Measurements from ENCODE around the gene GABPB2.

Gene GABPB2

DNA sequence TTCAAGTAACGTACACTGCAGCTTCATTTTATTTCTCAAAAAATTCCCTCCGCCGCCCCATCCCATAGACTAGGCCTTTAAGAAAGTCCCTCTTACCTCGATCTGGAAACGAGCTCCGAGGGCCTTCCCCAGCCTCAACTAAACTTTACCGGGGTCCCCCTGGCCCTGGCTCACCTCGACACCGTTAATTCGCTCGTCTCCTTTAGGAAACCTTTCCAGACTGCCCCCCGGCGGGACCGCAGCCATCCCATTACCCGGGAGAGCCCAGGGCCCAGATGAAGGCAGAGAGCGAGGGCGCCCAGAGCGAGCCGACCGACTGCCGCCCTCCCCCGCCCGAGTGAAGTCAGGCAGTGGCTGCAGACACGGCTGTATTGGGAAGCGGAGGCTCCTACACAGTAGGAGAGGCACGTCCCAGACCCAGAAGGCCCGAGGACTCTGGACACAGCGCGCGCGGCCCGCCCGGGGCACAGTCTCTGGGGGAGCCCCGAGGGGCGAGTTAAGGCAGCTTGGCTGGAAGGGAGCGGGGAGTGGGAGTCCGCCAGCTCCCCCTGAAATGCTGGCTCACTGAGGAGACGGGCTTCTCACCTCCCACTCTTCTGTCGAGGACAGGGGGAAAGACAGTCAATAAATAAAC is 61.3 kb downstream of the GABPB2 start:
- no peak overlapping the region for H3K4me3 ChIP-seq (ENCODE audit: low read depth, low read length)
- DNase-seq (ENCODE audit: low read depth): no peak
- TF ChIP-seq, protein P1, sequence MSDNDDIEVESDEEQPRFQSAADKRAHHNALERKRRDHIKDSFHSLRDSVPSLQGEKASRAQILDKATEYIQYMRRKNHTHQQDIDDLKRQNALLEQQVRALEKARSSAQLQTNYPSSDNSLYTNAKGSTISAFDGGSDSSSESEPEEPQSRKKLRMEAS (IDR thresholded peaks at IDR 0.05; ENCODE audit: low read depth, low read length): no peak
- TF ChIP-seq POLR2A (IDR thresholded peaks at IDR 0.05; ENCODE audit: extremely low read depth, insufficient read length) (no peak), MYC (IDR thresholded peaks at IDR 0.05; ENCODE audit: low read depth, low read length) (no peak)
- TF ChIP-seq, protein P2, sequence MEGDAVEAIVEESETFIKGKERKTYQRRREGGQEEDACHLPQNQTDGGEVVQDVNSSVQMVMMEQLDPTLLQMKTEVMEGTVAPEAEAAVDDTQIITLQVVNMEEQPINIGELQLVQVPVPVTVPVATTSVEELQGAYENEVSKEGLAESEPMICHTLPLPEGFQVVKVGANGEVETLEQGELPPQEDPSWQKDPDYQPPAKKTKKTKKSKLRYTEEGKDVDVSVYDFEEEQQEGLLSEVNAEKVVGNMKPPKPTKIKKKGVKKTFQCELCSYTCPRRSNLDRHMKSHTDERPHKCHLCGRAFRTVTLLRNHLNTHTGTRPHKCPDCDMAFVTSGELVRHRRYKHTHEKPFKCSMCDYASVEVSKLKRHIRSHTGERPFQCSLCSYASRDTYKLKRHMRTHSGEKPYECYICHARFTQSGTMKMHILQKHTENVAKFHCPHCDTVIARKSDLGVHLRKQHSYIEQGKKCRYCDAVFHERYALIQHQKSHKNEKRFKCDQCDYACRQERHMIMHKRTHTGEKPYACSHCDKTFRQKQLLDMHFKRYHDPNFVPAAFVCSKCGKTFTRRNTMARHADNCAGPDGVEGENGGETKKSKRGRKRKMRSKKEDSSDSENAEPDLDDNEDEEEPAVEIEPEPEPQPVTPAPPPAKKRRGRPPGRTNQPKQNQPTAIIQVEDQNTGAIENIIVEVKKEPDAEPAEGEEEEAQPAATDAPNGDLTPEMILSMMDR (IDR thresholded peaks at IDR 0.05; ENCODE audit: low read depth, low read length): no peak

DNA sequence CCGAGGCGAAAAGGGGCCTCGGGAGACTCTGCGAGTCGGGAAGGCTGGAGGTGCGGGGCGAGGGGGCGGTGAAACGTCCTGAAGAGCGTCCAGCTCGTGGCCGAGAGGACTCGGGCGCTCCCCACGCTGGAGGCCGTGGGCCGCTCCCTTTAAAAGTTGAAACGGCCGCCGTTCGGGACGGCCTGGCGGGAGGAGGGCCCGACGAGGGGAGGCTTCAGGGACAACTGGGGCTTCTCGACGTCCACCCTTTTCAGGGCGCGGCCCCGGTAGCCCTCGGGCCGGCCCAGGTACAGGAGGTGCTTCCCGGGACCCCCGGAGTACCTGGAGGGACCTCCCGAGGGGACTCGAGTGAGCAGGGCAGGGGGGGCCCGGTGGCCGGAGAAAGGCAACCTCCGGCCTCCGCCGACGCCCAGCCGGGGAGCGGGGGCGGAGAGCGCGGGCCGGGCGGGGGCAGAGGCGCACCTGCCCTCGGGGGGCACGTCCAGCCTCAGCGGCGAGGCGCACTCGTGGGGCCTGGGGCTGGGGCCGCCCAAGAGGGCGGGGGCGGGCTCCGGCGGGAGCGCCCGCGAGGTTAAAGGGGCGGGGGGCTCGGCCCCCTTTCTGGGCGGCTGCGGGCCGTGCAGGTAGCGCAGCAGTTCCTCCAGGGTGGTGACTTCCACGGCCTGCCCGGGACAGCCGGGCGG is 61.9 kb downstream of the GABPB2 start:
- no peak overlapping the region for H3K4me3 ChIP-seq (ENCODE audit: low read depth, low read length)
- no peak for DNase-seq (ENCODE audit: low read depth)
- no peak for TF ChIP-seq MYC (IDR thresholded peaks at IDR 0.05; ENCODE audit: low read depth, low read length)
- TF ChIP-seq, protein P2 (IDR thresholded peaks at IDR 0.05; ENCODE audit: low read depth, low read length): no peak
- TF ChIP-seq POLR2A (IDR thresholded peaks at IDR 0.05; ENCODE audit: extremely low read depth, insufficient read length): no peak
- TF ChIP-seq, protein P1 (IDR thresholded peaks at IDR 0.05; ENCODE audit: low read depth, low read length): no peak

DNA sequence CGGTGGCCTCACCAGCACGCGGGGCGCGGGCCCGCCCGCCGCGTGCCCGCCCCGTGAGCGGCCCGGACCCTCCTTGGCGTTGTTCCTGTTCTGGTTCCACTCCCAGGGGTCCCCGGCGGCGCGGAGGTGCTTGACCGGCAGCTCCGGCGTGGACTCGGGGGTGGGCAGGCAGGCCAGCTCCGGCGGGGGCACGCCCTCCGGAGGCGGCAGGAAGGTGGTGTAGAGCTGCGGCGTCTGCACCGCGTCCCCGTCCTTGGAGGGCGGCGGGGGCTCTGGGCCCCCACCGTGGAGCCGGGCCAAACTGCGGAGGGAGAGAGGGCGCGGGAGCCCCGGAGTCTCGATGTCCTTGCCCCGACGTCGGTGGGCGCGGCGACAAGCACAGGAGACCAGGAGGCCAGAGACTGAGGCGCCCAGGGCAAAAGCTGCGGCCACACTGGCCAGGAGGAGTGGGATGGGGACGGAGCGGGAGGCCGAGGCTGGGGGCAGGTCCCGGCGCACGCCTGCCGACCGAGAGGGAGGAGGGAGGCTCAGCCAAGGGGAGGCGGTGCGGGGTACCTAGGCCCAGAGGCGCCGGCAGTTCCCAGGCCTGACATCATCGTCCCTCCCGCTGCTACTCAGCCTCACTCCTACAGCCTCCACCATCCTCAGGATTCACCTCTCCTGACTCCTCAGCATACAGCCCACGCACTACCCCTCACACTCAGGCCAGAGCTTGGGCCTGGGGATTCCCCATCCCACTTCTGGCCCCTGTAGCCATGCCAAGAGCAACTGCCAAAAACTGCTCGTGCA is 62.7 kb downstream of the GABPB2 start:
- TF ChIP-seq POLR2A (IDR thresholded peaks at IDR 0.05; ENCODE audit: extremely low read depth, insufficient read length) (no peak), MYC (IDR thresholded peaks at IDR 0.05; ENCODE audit: low read depth, low read length) (no peak)
- TF ChIP-seq, protein P1 (IDR thresholded peaks at IDR 0.05; ENCODE audit: low read depth, low read length): no peak
- no peak for DNase-seq (ENCODE audit: low read depth)
- no peak overlapping the region for H3K4me3 ChIP-seq (ENCODE audit: low read depth, low read length)

DNA sequence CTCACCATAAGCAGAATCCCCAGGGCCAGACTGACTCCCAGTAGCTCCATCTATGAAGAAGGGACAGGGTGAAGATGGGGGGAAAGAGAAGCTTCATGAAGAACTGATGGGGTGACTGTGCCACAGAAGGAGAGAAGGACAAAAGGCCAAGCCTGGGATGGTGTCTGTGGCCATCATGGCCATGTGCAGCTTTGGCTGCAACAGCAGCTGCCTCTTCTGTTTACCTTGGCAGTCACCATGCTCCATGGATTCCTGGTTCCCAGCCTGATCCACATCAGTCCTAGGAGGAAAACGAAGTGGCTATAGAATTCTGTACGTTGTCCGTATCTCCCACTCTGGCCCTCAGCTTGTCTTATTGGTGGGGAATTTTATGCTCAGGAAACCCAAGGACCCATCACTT is 63.8 kb downstream of the GABPB2 start:
- no peak for TF ChIP-seq MYC (IDR thresholded peaks at IDR 0.05; ENCODE audit: low read depth, low read length)
- TF ChIP-seq, protein P2 (IDR thresholded peaks at IDR 0.05; ENCODE audit: low read depth, low read length): no peak
- no peak for TF ChIP-seq POLR2A (IDR thresholded peaks at IDR 0.05; ENCODE audit: extremely low read depth, insufficient read length)
- TF ChIP-seq, protein P1 (IDR thresholded peaks at IDR 0.05; ENCODE audit: low read depth, low read length): no peak
- no peak for DNase-seq (ENCODE audit: low read depth)
- H3K4me3 ChIP-seq (ENCODE audit: low read depth, low read length): no peak overlapping the region

DNA sequence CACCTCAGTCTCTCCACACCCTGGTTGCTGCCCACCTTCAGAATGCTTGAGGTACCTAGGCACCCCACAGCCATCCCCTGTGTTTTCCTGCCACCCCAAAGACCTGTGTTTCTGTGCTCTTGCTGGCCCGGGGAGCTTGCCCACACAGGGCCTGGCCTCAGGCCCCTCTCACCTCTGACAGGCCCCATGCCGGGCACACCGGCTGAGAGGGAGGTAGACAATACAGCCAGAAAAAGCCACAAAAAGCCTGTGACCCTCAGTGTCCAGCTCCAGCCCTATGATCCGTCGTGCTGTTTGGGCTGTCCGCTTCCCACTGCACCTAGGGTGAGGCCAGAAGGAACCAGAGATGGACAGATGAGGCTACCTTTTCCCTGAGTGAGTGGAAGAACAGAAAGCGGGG is 64.4 kb downstream of the GABPB2 start:
- DNase-seq (ENCODE audit: low read depth): no peak
- TF ChIP-seq, protein P2 (IDR thresholded peaks at IDR 0.05; ENCODE audit: low read depth, low read length): no peak
- TF ChIP-seq MYC (IDR thresholded peaks at IDR 0.05; ENCODE audit: low read depth, low read length) (no peak), POLR2A (IDR thresholded peaks at IDR 0.05; ENCODE audit: extremely low read depth, insufficient read length) (no peak)
- TF ChIP-seq, protein P1 (IDR thresholded peaks at IDR 0.05; ENCODE audit: low read depth, low read length): no peak
- H3K4me3 ChIP-seq (ENCODE audit: low read depth, low read length): no peak overlapping the region

Measured in NB4 (cell line).